Osteoblast (primary cell): Measurements from ENCODE around the gene GALNT16. TPM values are rescaled to one million over a fixed set of nuclear protein-coding genes. Genes with fewer than 3 reads are reported as not detected.

Experiments
- DNase-seq: peaks from one replicate; pipeline ENCODE4 v3.0.0; 2011; ENCODE audit warnings: low spot score, mixed read lengths; ENCODE audit not compliant: insufficient read length; ENCODE audit errors: missing footprints
- H2AFZ ChIP-seq: 2 replicates; pipeline ENCODE4 v1.6.0; 2011; ENCODE audit warnings: mild to moderate bottlenecking, low read length
- H3K27ac ChIP-seq: 2 replicates; pipeline ENCODE4 v1.5.1; 2011; ENCODE audit warnings: mild to moderate bottlenecking, low read depth, low read length, moderate library complexity
- H3K27me3 ChIP-seq: 2 replicates; pipeline ENCODE4 v1.6.0; 2012; ENCODE audit warnings: mild to moderate bottlenecking, control low read depth, inconsistent platforms, low read length, moderate library complexity; ENCODE audit not compliant: insufficient read depth
- H3K36me3 ChIP-seq: 2 replicates; pipeline ENCODE4 v1.5.1; 2011; ENCODE audit warnings: mild to moderate bottlenecking, low read length, control low read depth, moderate library complexity; ENCODE audit not compliant: insufficient read depth
- H3K4me1 ChIP-seq: 2 replicates; pipeline ENCODE4 v1.5.1; 2011; ENCODE audit warnings: mild to moderate bottlenecking, low read length, control low read depth, moderate library complexity; ENCODE audit not compliant: insufficient read depth
- H3K4me2 ChIP-seq: 2 replicates; pipeline ENCODE4 v1.6.0; 2011; ENCODE audit warnings: mild to moderate bottlenecking, low read length; ENCODE audit not compliant: insufficient read depth
- H3K4me3 ChIP-seq: fragments of 200-600 bp; sonication (generic); 3 replicates; pipeline ENCODE4 v1.5.1; 2012; ENCODE audit warnings: mild to moderate bottlenecking, low read length, inconsistent platforms; ENCODE audit not compliant: insufficient read depth
- H3K79me2 ChIP-seq: 2 replicates; pipeline ENCODE4 v1.6.0; 2012; ENCODE audit warnings: mild to moderate bottlenecking, low read length, control low read depth, inconsistent platforms; ENCODE audit not compliant: insufficient read depth
- H3K9me3 ChIP-seq: 2 replicates; pipeline ENCODE4 v1.5.1; 2011; ENCODE audit warnings: low read depth, low read length, control low read depth
- H4K20me1 ChIP-seq: 2 replicates; pipeline ENCODE4 v1.6.0; 2012; ENCODE audit warnings: mild to moderate bottlenecking, low read length, control low read depth; ENCODE audit not compliant: insufficient read depth
- CTCF ChIP-seq: IDR thresholded peaks from 2 replicates; pipeline ENCODE4 v1.5.1; 2011; ENCODE audit warnings: mild to moderate bottlenecking, low read depth, low read length, moderate library complexity; ENCODE audit errors: extremely low read depth
- total RNA-seq: library from RNA; depleted of rRNA; stranded (reverse); fragments of >200 nt; gene quantifications from 2 replicates; pipeline ENCODE4 v1.2.3, GENCODE V29; 2012

Gene GALNT16
- total RNA-seq, 1 donor: 4.0 TPM

- Histone ChIP-seq H2AFZ (no peak overlapping the region), H3K9me3 (no peaks in the 10 kb centered on the region), H3K27ac (no peak overlapping the region), H3K4me1 (no peaks in the 10 kb centered on the region), H3K27me3 (peaks cover 24% of the 10 kb centered on the region), H3K4me2 (no peak overlapping the region), H3K79me2 (no peaks in the 10 kb centered on the region), H3K4me3 (no peak overlapping the region), H3K36me3 (no peaks in the 10 kb centered on the region), H4K20me1 (no peaks in the 10 kb centered on the region)
- peak; percentile 47 for DNase-seq
- TF ChIP-seq CTCF: no peak
Measured at GRCh38 chr14:69342928-69343525, 83.1 kb downstream of the GALNT16 start.

DNA sequence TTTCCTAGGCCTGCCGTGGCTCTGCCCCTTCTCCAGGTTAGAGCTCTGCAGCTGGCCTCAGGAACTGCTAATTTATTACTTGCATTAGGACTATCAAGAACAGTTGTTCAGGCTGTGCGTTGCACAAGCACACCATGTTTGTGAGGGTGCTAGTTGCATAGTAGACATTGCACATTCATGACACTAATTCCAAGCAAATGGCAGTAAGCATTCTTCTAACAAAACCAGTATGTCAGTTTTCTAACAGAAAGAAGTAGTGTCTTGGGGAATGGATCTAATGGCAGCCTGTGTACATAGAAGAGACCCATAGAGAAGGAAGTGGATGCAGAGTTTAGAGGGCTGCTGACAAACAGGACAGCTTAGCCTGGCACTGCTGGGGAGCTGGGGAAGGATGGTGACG is 84.2 kb downstream of the GALNT16 start:
- Histone ChIP-seq H3K4me1 (no peaks in the 10 kb centered on the region), H2AFZ (no peak overlapping the region), H3K27me3 (peaks cover 17% of the 10 kb centered on the region), H3K36me3 (no peaks in the 10 kb centered on the region), H4K20me1 (no peaks in the 10 kb centered on the region), H3K4me2 (no peak overlapping the region), H3K9me3 (no peaks in the 10 kb centered on the region), H3K27ac (no peak overlapping the region), H3K4me3 (no peak overlapping the region), H3K79me2 (no peaks in the 10 kb centered on the region)
- DNase-seq: peak; percentile 58
- TF ChIP-seq CTCF: no peak

DNA sequence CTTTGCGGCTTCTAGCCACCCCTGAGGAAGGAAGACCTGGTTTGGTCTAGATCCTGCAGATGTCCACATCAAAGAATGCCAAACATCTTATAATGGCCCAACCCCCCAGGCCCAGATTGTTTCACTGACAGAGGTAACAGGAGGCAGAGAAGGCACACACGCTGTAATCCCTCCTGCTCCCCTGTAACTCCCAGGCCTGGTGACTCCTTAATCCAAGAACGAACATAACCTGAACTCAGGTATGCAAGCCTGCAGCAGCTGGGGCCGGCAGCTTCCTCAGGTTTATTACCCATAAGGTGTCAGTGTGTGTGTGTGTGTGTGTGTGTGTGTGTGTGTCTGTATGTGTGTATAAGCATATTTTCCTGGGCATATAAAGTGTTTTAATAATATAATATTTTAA is 85.4 kb downstream of the GALNT16 start:
- no peak overlapping the region for H3K4me3 ChIP-seq
- TF ChIP-seq CTCF: no peak
- H4K20me1 ChIP-seq: no peaks in the 10 kb centered on the region
- no peaks in the 10 kb centered on the region for H3K79me2 ChIP-seq
- no peak overlapping the region for H2AFZ ChIP-seq
- H3K9me3 ChIP-seq: no peaks in the 10 kb centered on the region
- H3K27me3 ChIP-seq: peaks cover 14% of the 10 kb centered on the region
- peak; percentile 50 for DNase-seq
- H3K27ac ChIP-seq: no peak overlapping the region
- no peak overlapping the region for H3K4me2 ChIP-seq
- no peaks in the 10 kb centered on the region for H3K4me1 ChIP-seq
- no peaks in the 10 kb centered on the region for H3K36me3 ChIP-seq

GRCh38 chr14:69346710-69347109 is 86.8 kb downstream of the GALNT16 start:
- no peak overlapping the region for H3K27ac ChIP-seq
- no peak overlapping the region for H3K4me3 ChIP-seq
- peaks cover 5% of the 10 kb centered on the region for H3K27me3 ChIP-seq
- no peaks in the 10 kb centered on the region for H3K9me3 ChIP-seq
- peak; percentile 74 for TF ChIP-seq CTCF
- no peaks in the 10 kb centered on the region for H3K36me3 ChIP-seq
- peak overlapping the region; percentile 59 for H2AFZ ChIP-seq
- H3K4me1 ChIP-seq: no peaks in the 10 kb centered on the region
- H4K20me1 ChIP-seq: no peaks in the 10 kb centered on the region
- no peak overlapping the region for H3K4me2 ChIP-seq
- no peaks in the 10 kb centered on the region for H3K79me2 ChIP-seq
- DNase-seq: peak; percentile 92
